GM18519 (cell line): ENCODE data around the gene PHF11.

Source experiments
- ATAC-seq: cut with Tn5 transposase; IDR thresholded peaks from one replicate; pipeline ENCODE4 v1.9.1; 2021; ENCODE audit warnings: mild to moderate bottlenecking, moderate library complexity; ENCODE audit not compliant: unreplicated experiment, low FRiP score

The PHF11 gene

DNA sequence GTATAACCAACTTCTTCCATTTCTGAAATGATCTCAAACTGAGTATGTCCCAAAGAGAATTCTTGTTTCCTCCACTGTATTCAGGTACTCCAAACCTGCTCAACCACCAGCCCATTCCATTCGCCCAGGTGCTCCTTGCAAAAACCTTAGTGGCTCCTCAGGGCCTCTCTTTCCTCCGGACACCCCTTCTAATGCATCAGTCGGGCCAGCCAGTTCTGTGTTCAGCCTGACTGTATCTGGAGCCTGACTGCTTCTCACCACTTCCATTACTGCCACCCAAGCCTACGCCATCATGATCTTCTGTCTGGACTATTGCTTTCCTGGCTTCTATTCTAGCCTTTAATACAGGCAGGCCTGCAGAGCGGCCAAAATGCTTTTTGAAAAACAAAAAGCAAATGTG is 1.5 kb downstream of the PHF11 start:
- no peak for ATAC-seq

GRCh38 chr13:49498206-49498605 is 2.5 kb downstream of the PHF11 start:
- no peak for ATAC-seq

- ATAC-seq, result no peak
Measured at GRCh38 chr13:49499889-49500660, 4.3 kb downstream of the PHF11 start.

DNA sequence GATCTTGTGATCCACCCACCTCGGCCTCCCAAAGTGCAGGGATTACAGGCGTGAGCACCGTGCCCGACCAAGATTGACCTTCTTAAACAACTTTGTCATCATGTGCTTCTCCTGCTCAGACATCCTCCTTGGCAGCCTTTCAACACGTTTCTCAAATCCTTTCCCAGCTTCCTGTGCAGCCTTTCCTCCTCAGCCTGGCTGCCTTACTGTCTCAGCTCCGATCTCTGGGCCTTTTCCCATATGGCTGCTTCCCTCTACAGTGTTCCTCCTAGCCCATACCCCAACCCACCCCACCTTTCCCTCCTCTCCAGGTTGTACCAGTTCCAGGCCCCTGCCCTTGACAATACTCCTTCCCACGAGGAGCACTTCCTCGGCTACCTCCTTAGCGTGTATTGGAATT is 7.2 kb downstream of the PHF11 start:
- no peak for ATAC-seq

GRCh38 chr13:49503951-49504350 is 8.2 kb downstream of the PHF11 start:
- no peak for ATAC-seq

- ATAC-seq, result no peak
Measured at GRCh38 chr13:49512578-49512977, 16.8 kb downstream of the PHF11 start.

DNA sequence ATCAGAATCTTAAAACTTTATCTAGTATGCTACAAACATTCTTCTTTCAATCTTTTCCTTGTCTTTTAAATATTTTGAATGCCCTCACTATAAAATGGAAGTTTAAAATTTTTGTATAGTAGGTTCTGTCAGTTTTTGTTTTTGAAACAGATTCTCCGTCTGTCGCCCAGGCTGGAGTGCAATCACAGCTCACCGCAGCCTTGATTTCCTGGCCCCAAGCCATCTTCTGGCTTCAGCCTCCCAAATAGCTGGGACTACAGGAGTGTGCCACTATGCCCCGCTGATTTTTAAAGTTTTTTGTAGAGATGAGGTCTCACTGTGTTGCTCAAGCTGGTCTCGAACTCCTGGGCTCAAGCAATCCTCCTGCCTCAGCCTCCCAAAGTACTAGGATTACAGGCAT is 20.7 kb downstream of the PHF11 start:
- no peak for ATAC-seq

- ATAC-seq, result no peak
Measured at GRCh38 chr13:49517461-49517860, 21.7 kb downstream of the PHF11 start.

DNA sequence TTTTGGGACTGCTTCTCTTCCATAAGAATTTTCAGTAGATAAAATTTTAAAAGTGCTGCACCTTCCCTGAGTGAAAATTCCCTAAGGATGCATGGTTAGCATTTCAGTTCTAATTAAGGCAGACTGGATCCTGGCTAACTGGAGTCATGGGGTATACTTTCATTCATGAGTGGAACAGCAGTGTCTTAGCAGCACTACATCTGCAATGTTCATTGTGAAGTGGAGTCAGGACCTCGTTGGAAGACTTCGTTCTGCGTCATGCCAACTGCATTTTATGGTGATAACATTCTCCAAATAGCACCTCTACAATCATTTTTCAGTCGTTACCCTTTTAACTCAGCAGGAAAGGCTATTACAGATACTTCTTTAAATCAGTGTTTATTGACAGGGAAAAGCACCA is 25.5 kb downstream of the PHF11 start:
- no peak for ATAC-seq

DNA sequence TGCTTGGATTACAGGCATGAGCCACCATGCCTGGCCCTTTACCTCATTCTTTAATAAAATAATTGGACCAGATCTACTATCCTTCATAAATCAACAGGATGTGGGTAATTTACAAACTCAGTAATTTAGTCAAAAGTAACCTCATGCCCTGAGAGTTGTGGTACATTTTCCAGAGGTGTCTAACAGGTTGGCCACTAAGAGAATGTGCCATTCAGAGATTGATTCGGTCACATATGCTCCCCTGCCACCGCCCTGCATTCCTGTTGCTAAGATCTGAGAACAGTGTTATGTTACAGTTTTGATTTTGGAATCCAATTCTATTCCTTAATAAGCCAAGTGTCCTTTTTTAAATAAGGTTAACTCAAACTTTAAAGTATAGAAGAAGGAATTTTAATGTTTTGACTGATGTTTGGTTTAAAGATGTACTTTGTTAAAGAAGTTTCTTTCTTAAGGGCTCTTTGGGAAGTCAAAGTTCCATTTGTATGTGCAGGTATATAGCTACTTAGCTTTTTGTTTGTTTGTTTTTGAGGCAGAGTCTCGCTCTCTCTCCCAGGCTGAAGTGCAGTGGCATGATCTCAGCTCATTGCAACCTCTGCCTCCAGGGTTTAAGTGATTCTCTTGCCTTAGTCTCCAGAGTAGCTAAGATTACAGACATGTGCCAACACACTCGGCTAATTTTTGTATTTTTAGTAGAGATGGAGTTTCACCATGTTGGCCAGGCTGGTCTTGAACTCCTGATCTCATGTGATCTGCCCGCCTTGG is 29.2 kb downstream of the PHF11 start:
- no peak for ATAC-seq

GRCh38 chr13:49527123-49527522 is 31.4 kb downstream of the PHF11 start:
- ATAC-seq, result no peak

GRCh38 chr13:49528161-49528560 is 32.4 kb downstream of the PHF11 start:
- no peak for ATAC-seq

DNA sequence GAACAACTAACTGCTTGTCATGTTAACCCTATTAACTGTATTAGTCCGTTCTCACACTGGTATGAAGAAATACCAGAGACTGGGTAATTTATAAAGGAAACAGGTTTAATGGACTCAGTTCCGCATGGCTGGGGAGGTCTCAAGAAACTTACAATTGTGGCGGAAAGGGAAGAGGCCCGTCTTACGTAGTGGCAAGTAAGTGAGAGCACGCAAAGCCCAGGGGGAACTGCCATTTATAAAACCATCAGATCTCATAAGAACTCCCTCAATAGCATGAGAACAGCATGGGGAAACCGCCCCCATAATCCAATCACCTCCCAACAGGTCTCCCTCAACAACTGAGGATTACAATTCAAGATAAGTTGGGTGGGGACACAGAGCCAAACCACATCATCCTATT is 34.7 kb downstream of the PHF11 start:
- no peak for ATAC-seq

GRCh38 chr13:49532593-49532992 is 36.8 kb downstream of the PHF11 start:
- no peak for ATAC-seq

- ATAC-seq, result no peak
Measured at GRCh38 chr13:49533011-49533410, 37.3 kb downstream of the PHF11 start.

DNA sequence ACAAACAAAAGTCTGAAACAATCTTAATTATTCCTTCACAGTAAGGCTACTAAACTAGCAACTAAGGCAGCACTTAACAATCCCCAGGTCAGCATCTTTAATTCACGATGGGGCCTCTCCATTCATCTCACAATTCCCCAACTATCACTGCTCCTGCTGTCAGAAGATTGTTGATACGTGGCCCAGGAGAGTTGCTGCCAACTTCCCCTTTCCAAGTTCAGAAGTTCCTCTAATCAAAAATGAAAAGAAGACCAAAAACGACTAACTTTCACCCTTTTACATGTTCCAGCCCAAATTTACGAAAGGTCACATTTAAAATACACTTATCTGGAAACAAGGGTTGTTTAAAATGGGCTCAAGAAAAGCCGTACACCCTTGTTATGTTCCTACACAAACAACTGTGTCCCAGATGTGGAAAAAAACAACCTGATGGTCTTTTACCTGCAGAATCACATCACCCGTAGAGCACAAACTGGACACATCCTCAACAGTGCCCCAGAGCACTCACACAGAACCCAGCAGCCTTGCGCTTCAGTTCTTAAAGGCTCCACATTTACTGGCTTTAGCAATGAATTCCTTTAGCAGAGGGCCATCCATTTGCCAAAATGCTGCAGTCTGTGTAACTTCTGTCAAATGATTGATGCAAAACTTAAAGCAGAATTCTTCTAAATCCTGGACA is 38.0 kb downstream of the PHF11 start:
- ATAC-seq, result no peak

- ATAC-seq, result no peak
Measured at GRCh38 chr13:49536144-49536873, 40.6 kb downstream of the PHF11 start.

GRCh38 chr13:49538404-49538803 is 42.7 kb downstream of the PHF11 start:
- ATAC-seq, result no peak

DNA sequence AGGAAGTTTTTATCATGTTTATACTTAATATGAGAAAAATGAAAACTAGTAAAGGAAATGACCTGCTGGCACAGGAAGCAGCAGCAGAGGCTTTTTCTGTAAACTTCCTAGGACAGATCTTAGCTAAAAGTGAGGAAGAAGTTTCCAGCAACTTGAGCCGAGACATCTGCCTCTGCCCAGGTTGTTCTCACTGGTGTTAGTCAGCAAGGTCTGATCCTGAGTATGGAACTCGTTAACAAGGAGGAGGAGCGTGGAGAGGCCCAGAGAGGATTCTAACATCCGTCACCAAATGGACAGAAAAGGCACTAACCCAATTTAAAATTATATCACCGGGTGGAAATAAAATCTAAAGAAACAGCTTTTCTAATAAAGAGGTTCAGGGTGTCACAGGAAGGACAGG is 43.6 kb downstream of the PHF11 start:
- no peak for ATAC-seq

GRCh38 chr13:49539746-49540145 is 44.0 kb downstream of the PHF11 start:
- ATAC-seq, result no peak

GRCh38 chr13:49540552-49540951 is 44.8 kb downstream of the PHF11 start:
- no peak for ATAC-seq
